Measurements from ENCODE around the gene TEX53. TPM values are rescaled to one million over a fixed set of nuclear protein-coding genes. Genes with fewer than 3 reads are reported as not detected.

TEX53 gene
- polyA plus RNA-seq, 1 of the 3 experiments (the other 2 are of a cell fraction), result not detected

DNA sequence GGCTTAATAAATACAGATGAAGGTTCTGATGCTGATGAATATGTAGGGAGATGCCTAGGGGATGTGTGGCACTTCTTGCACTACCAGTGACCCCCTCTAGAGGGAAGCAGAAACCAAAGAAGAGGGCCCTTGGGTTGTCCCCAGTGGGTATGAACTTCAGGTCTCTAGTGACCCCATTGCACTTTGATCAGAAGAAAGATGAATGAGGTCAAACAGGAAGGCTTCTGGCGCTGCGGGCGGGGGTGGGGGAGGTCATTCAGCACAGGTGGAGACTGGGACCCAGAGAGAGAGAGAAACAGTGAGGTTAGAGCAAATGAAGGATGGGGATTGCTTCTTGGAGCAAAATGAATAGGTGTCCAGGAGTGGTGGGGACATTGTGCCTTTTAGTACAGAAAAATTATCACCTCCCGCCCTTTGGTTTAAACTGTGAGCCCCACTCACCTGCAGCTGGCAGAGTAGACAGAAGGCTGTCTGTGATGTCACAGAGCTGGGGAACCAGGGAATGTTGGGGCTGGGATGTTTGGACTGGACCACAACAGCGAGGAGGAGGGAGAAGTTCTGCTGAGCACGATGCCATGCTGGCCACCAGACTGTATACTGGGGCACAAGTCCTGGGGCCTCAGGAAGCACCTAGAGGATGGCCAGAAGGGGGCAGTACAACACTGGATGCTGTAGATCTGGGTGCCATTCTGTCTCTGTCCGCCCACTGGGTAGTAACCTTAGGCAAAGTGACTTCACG is 24.2 kb upstream of the TEX53 start, which contains the start of gene TEX48:
TSS of gene TEX48 (minus strand) at position 599 of the 739 bp plus-strand sequence. CDS start 10,469 bp downstream, outside the sequence.
- Histone ChIP-seq H3K4me3 (ENCODE audit: low read depth in 2 of 2, low read length in 1 of 2) (peak within 1 kb of the TSS in 1 of 2 experiments; percentile 21; a peak in 1 of 4 replicates), H3K9me2 (no peaks in the 10 kb centered on the region), H3K27ac (ENCODE audit: low read depth in 2 of 2, low read length in 1 of 2) (peak within 1 kb of the TSS in 1 of 2 experiments; percentile 23; a peak in 2 of 4 replicates), H3K36me3 (replicated peaks in 1 of 2; ENCODE audit: control insufficient read depth in 1 of 2, insufficient read depth in 2 of 2, low read length in 1 of 2) (no peaks in the 10 kb centered on the region), H3K27me3 (ENCODE audit: insufficient read depth) (no peaks in the 10 kb centered on the region), H2AFZ (ENCODE audit: low read depth) (peak within 1 kb of the TSS; percentile 48; the same call in 1 of the 2 replicates), H3F3A (replicated peaks; ENCODE audit: insufficient read depth) (peaks cover 34% of the 10 kb centered on the region), H3K9me3 (no peaks in the 10 kb centered on the region), H3K79me2 (ENCODE audit: insufficient read depth) (no peaks in the 10 kb centered on the region), H3K4me1 (ENCODE audit: control insufficient read depth in 1 of 2, insufficient read depth in 2 of 2, low read depth in 1 of 2, low read length in 1 of 2) (peaks cover 0 to 17% of the 10 kb centered on the region in 2 experiments; a peak in 3 of 4 replicates), H3K4me2 (no peak within 1 kb of the TSS), H3K9ac (no peak within 1 kb of the TSS), H4K20me1 (ENCODE audit: insufficient read depth) (no peaks in the 10 kb centered on the region)
- CTCF ChIA-PET, result interaction anchor here (0.6 to 5.6 kb wide), 59 partner anchors 10 to 843 kb away, joined by 3 to 42 read pairs (median 4); partner anchors contain the start of genes TEX53 and TNFSF15
- TF ChIP-seq SMC3 (IDR thresholded peaks at IDR 0.05; ENCODE audit: low read depth, low read length), result peak; percentile 86
- TF ChIP-seq, protein P1, sequence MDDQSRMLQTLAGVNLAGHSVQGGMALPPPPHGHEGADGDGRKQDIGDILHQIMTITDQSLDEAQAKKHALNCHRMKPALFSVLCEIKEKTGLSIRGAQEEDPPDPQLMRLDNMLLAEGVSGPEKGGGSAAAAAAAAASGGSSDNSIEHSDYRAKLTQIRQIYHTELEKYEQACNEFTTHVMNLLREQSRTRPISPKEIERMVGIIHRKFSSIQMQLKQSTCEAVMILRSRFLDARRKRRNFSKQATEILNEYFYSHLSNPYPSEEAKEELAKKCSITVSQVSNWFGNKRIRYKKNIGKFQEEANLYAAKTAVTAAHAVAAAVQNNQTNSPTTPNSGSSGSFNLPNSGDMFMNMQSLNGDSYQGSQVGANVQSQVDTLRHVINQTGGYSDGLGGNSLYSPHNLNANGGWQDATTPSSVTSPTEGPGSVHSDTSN (IDR thresholded peaks at IDR 0.05), result no peak
- peak; percentile 78 for TF ChIP-seq RAD21 (IDR thresholded peaks at IDR 0.05; ENCODE audit: low read length)
- TF ChIP-seq, protein P2, sequence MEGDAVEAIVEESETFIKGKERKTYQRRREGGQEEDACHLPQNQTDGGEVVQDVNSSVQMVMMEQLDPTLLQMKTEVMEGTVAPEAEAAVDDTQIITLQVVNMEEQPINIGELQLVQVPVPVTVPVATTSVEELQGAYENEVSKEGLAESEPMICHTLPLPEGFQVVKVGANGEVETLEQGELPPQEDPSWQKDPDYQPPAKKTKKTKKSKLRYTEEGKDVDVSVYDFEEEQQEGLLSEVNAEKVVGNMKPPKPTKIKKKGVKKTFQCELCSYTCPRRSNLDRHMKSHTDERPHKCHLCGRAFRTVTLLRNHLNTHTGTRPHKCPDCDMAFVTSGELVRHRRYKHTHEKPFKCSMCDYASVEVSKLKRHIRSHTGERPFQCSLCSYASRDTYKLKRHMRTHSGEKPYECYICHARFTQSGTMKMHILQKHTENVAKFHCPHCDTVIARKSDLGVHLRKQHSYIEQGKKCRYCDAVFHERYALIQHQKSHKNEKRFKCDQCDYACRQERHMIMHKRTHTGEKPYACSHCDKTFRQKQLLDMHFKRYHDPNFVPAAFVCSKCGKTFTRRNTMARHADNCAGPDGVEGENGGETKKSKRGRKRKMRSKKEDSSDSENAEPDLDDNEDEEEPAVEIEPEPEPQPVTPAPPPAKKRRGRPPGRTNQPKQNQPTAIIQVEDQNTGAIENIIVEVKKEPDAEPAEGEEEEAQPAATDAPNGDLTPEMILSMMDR (IDR thresholded peaks at IDR 0.05), result peak; percentile 72
- TF ChIP-seq, protein P3, sequence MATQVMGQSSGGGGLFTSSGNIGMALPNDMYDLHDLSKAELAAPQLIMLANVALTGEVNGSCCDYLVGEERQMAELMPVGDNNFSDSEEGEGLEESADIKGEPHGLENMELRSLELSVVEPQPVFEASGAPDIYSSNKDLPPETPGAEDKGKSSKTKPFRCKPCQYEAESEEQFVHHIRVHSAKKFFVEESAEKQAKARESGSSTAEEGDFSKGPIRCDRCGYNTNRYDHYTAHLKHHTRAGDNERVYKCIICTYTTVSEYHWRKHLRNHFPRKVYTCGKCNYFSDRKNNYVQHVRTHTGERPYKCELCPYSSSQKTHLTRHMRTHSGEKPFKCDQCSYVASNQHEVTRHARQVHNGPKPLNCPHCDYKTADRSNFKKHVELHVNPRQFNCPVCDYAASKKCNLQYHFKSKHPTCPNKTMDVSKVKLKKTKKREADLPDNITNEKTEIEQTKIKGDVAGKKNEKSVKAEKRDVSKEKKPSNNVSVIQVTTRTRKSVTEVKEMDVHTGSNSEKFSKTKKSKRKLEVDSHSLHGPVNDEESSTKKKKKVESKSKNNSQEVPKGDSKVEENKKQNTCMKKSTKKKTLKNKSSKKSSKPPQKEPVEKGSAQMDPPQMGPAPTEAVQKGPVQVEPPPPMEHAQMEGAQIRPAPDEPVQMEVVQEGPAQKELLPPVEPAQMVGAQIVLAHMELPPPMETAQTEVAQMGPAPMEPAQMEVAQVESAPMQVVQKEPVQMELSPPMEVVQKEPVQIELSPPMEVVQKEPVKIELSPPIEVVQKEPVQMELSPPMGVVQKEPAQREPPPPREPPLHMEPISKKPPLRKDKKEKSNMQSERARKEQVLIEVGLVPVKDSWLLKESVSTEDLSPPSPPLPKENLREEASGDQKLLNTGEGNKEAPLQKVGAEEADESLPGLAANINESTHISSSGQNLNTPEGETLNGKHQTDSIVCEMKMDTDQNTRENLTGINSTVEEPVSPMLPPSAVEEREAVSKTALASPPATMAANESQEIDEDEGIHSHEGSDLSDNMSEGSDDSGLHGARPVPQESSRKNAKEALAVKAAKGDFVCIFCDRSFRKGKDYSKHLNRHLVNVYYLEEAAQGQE (IDR thresholded peaks at IDR 0.05; ENCODE audit: low read depth, low read length), result peak; percentile 82
- POLR2A ChIA-PET, result no interaction called here
- WGBS (ENCODE audit: low lambda C conversion rate), result 48% methylated on average over 7 of the region's 8 CpGs
- DNase-seq, result peak; percentile 64
